ENCODE data around the gene MCC. TPM values are rescaled to one million over a fixed set of nuclear protein-coding genes. Genes with fewer than 3 reads are reported as not detected.

Gene MCC
- total RNA-seq, 2 donors from 2014 or later, result 7.5 to 9.9 TPM

GRCh38 chr5:113294311-113295110 is 193.7 kb downstream of the MCC start:
- ATAC-seq, result peak; percentile 92
- Histone ChIP-seq H3K36me3 (replicated peaks in 1 of 2; ENCODE audit: insufficient read depth in 1 of 2, low read depth in 2 of 2) (no peaks in the 10 kb centered on the region), H3K27me3 (no peaks in the 10 kb centered on the region), H3K9me3 (no peaks in the 10 kb centered on the region), H3K4me3 (peak overlapping the region; percentile 42 to 61), H3K4me1 (peaks cover 10% of the 10 kb centered on the region), H3K27ac (peak overlapping the region; percentile 37 to 80 (median 74))
- peak; percentile 75 to 86 (median 82) for DNase-seq
- intact Hi-C loops (cut with DNase I), result no loop called here
- WGBS, 2 donors, result 0 to 1% methylated on average over 25 to 60 of the region's 60 CpGs
- TF ChIP-seq CTCF (IDR thresholded peaks at IDR 0.05) (peak in 2 of 7 experiments; percentile 7 to 9), POLR2A (IDR thresholded peaks at IDR 0.05) (peak; percentile 36 to 76 (median 76))

GRCh38 chr5:113293975-113294310 is 194.3 kb downstream of the MCC start:
- TF ChIP-seq CTCF (IDR thresholded peaks at IDR 0.05) (no peak), POLR2A (IDR thresholded peaks at IDR 0.05) (no peak)
- DNase-seq, result no peak
- H3K4me1 ChIP-seq, result peaks cover 10% of the 10 kb centered on the region
- H3K9me3 ChIP-seq, result no peaks in the 10 kb centered on the region
- 1 to 3% methylated on average over 11 of the region's 11 CpGs for WGBS, 2 donors
- peak; percentile 12 for ATAC-seq
- no peaks in the 10 kb centered on the region for H3K36me3 ChIP-seq (replicated peaks in 1 of 2; ENCODE audit: insufficient read depth in 1 of 2, low read depth in 2 of 2)
- no peaks in the 10 kb centered on the region for H3K27me3 ChIP-seq
- H3K4me3 ChIP-seq, result peak overlapping the region; percentile 42 to 61
- intact Hi-C loops (cut with DNase I), result no loop called here
- peak overlapping the region; percentile 37 to 80 (median 74) for H3K27ac ChIP-seq

- Histone ChIP-seq H3K27me3 (no peaks in the 10 kb centered on the region), H3K27ac (peak overlapping the region in 1 of 4 donors; percentile 80), H3K9me3 (no peaks in the 10 kb centered on the region), H3K36me3 (replicated peaks in 1 of 2; ENCODE audit: insufficient read depth in 1 of 2, low read depth in 2 of 2) (no peaks in the 10 kb centered on the region), H3K4me3 (peak overlapping the region; percentile 42 to 61), H3K4me1 (peaks cover 10% of the 10 kb centered on the region)
- ATAC-seq (no peak), DNase-seq (no peak)
- TF ChIP-seq CTCF (IDR thresholded peaks at IDR 0.05) (no peak), POLR2A (IDR thresholded peaks at IDR 0.05) (no peak)
- intact Hi-C loops (cut with DNase I), result no loop called here
- 19 to 22% methylated on average over 23 of the region's 23 CpGs for WGBS, 2 donors
Observed at GRCh38 chr5:113293068-113293974, 194.9 kb downstream of the MCC start.

GRCh38 chr5:113292462-113292861 is 195.8 kb downstream of the MCC start:
- WGBS, 2 donors, result 61 to 65% methylated on average over 3 of the region's 3 CpGs

More at GRCh38 chr5:113292462-113292861, 195.8 kb downstream of the MCC start:
- Histone ChIP-seq H3K36me3 (replicated peaks in 1 of 2; ENCODE audit: insufficient read depth in 1 of 2, low read depth in 2 of 2) (no peaks in the 10 kb centered on the region), H3K9me3 (no peaks in the 10 kb centered on the region), H3K27ac (no peak overlapping the region), H3K27me3 (no peaks in the 10 kb centered on the region), H3K4me1 (peaks cover 10% of the 10 kb centered on the region), H3K4me3 (no peak overlapping the region)
- ATAC-seq (no peak), DNase-seq (no peak)
- intact Hi-C loops (cut with DNase I), result no loop called here
- TF ChIP-seq CTCF (IDR thresholded peaks at IDR 0.05) (no peak), POLR2A (IDR thresholded peaks at IDR 0.05) (no peak)
